ENCODE results near the gene TCF7L2.

GRCh38 chr10:113103131-113103840, 153.2 kb downstream of the TCF7L2 start:
- TF ChIP-seq EZH2 (IDR thresholded peaks at IDR 0.05; ENCODE audit: borderline replicate concordance, low read length) (no peak), CTCF (conservative IDR thresholded peaks at IDR 0.05 in 1 of 2, IDR thresholded peaks at IDR 0.05 in 1 of 2; ENCODE audit: extremely low read depth in 1 of 2, insufficient read depth in 1 of 2, low read depth in 1 of 2, low read length in 2 of 2) (no peak)

Data from mammary epithelial cell (primary cell).